PFSK-1 (cell line): ENCODE data around the gene TSPAN32.

Experiments
- FOXP2 ChIP-seq: optimal IDR thresholded peaks from 2 replicates; pipeline ENCODE3; 2011; ENCODE audit warnings: borderline replicate concordance, control low read depth, inconsistent platforms; ENCODE audit not compliant: insufficient read depth; ENCODE audit errors: extremely low read length, extremely low read depth
- POLR2AphosphoS5 ChIP-seq: IDR thresholded peaks from 2 replicates; pipeline ENCODE4 v1.6.1; 2012; ENCODE audit warnings: low read depth, mild to moderate bottlenecking, control low read depth, low read length, moderate library complexity
- SIN3A ChIP-seq: IDR thresholded peaks from 2 replicates; pipeline ENCODE4 v1.6.1; 2012; ENCODE audit warnings: mild to moderate bottlenecking, low read length, moderate library complexity, borderline replicate concordance; ENCODE audit not compliant: insufficient read depth
- TAF1 ChIP-seq: IDR thresholded peaks from 2 replicates; pipeline ENCODE4 v1.6.1; 2012; ENCODE audit warnings: low read length, control low read depth, borderline replicate concordance; ENCODE audit not compliant: insufficient read depth
- TF ChIP-seq, protein P1 (sequence below), 2 experiments: IDR thresholded peaks; 2 replicates each; pipeline versions ENCODE4 v1.6.1 to v1.8.0; 2011 to 2012; ENCODE audit warnings: low read depth in 2 of 2, low read length in 2 of 2, control low read depth in 1 of 2, inconsistent platforms in 1 of 2, mild to moderate bottlenecking in 1 of 2, moderate library complexity in 1 of 2; ENCODE audit not compliant: insufficient read depth in 1 of 2

DNA sequence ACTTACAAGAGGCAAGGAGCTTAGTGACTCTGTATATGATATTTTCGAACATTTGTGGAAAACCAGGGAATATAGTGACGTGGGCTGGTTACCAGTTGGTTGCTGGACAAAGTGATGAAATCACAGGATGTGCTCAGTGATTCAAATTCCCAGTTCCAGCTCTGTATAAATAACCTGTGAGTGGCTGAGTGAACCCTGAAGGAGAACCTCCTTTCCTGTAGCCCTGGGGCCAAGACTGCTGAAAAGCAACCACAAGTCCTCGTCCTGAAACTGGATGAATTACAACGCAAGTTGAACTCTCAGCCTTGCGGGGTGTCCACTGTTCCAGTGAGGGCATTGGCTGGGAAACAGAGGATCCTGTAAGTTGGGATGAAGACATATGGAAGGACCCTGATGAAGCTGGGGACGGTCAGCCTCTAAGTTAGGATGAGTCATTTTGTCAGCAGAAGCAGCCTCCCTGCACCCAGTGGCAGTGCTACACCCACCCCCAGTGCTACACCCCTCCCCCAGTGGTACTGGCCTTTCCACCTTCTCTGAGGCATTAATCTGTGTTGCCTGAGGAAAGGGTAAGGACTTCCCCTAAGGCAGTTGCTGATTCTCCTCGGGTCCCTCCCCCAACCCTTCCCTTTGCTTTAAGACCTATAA is 53.3 kb downstream of the TSPAN32 start:
- TF ChIP-seq POLR2AphosphoS5, result no peak
- TF ChIP-seq, protein P1, sequence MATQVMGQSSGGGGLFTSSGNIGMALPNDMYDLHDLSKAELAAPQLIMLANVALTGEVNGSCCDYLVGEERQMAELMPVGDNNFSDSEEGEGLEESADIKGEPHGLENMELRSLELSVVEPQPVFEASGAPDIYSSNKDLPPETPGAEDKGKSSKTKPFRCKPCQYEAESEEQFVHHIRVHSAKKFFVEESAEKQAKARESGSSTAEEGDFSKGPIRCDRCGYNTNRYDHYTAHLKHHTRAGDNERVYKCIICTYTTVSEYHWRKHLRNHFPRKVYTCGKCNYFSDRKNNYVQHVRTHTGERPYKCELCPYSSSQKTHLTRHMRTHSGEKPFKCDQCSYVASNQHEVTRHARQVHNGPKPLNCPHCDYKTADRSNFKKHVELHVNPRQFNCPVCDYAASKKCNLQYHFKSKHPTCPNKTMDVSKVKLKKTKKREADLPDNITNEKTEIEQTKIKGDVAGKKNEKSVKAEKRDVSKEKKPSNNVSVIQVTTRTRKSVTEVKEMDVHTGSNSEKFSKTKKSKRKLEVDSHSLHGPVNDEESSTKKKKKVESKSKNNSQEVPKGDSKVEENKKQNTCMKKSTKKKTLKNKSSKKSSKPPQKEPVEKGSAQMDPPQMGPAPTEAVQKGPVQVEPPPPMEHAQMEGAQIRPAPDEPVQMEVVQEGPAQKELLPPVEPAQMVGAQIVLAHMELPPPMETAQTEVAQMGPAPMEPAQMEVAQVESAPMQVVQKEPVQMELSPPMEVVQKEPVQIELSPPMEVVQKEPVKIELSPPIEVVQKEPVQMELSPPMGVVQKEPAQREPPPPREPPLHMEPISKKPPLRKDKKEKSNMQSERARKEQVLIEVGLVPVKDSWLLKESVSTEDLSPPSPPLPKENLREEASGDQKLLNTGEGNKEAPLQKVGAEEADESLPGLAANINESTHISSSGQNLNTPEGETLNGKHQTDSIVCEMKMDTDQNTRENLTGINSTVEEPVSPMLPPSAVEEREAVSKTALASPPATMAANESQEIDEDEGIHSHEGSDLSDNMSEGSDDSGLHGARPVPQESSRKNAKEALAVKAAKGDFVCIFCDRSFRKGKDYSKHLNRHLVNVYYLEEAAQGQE (IDR thresholded peaks at IDR 0.05; ENCODE audit: insufficient read depth in 1 of 2, low read depth in 2 of 2, low read length in 2 of 2), result no peak
- no peak for TF ChIP-seq SIN3A
- no peak for TF ChIP-seq FOXP2
- TF ChIP-seq TAF1, result no peak
